ENCODE measurements around the gene MYOM3.

DNA sequence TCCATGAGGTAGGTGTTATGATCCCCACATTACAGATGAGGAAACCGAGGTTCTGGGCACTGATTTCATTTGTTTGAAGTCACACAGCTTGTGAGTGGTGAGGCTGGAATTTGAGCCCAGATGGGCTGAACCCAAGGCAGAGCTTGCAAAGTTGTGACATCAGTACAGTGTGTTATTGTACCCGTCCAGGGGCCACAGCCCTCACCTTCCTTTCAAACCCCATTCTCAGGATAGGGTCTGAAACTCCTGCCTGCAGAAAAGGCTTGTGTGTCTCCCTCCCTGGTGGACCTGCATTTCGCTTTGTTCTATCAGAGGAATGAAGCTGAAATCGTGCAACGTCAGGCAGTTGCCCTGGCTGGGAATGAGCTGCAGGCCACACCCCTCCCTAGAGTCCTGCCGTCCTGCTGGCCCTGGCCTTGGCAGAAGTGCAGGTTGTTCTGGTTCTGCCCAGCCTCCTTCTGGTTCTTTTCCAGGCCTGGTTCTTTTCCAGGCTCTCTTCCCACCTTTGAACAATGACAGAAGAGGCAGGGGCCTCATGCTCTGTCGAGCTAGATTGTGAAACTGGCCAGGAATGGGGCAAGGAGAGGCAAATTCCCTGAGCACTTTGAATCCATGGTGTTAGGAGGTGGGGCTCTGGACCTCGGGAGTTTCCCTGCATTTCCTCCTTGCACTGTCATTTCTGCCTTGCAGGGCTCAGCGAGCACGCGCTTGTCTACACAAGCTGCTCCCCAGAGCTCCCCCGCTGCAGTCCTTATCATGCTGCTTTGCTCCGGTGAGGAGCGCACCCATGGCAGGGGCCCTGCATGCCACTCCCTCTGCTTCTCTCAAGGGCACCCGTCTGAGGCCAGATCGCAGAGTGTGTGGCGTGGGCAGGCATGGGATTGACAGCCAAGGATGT lies 8.2 kb upstream of the MYOM3 start:
- TF ChIP-seq ZNF274 (IDR thresholded peaks at IDR 0.05; ENCODE audit: low read depth, low read length) (no peak), YY1 (IDR thresholded peaks at IDR 0.05; ENCODE audit: insufficient read depth, insufficient read length) (no peak)
